Thyroid gland (tissue), 4 donors: ENCODE data around the gene PBXIP1.

Source experiments
- CTCF ChIP-seq, 6 experiments: fragments of 200-600 bp in 3 of 6; fragments of 450-650 bp in 3 of 6; sonication (generic) in 3 of 6; IDR thresholded peaks; one replicate each; pipeline ENCODE4 v1.5.1; 2016 to 2019; ENCODE audit warnings: antibody characterized with exemption in 6 of 6, mild to moderate bottlenecking in 2 of 6, inconsistent platforms in 1 of 6, moderate library complexity in 1 of 6
- POLR2A ChIP-seq, 2 donors: fragments of 450-650 bp; IDR thresholded peaks; one replicate each; pipeline ENCODE4 v1.6.1; 2017; ENCODE audit warnings: antibody characterized with exemption in 2 of 2, mild to moderate bottlenecking in 2 of 2, moderate library complexity in 1 of 2

- TF ChIP-seq CTCF (IDR thresholded peaks at IDR 0.05), result no peak
- TF ChIP-seq POLR2A (IDR thresholded peaks at IDR 0.05), result no peak
These were observed 3.8 kb downstream of the PBXIP1 start for GRCh38 chr1:154951901-154952657.
